WI38 (cell line): ENCODE measurements around the gene ACKR3.
A peak's percentile ranks its signal among the peaks of the same experiment; 100 is the strongest.

Experiments
- H3K4me3 ChIP-seq: 2 replicates; pipeline ENCODE4 v1.5.1; 2011; ENCODE audit warnings: low read depth, mild to moderate bottlenecking, control low read depth, low read length
- TF ChIP-seq, protein P1 (sequence below): IDR thresholded peaks from 2 replicates; pipeline ENCODE4 v1.5.1; 2012; ENCODE audit warnings: low read depth, mild to moderate bottlenecking, control low read depth, low read length

ACKR3 gene

DNA sequence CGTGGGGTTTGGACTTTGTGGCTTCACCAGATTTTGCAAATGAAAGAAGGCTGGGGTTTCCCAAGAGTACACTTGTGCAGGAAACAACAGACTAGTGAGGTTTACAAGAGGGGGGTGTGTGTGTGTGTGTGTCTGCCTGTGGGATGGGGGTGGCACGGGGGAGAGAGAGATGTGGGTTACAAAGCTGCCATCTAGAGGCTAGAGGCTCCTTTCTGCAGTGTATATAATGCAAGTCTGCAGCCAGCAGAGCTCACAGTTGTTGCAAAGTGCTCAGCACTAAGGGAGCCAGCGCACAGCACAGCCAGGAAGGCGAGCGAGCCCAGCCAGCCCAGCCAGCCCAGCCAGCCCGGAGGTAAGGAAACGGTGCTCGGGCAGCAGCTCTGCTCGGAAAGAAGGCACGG, at the start of gene ACKR3:
TSS of gene ACKR3 (plus strand) at position 253 of the 401 bp plus-strand sequence. CDS start 10,641 bp downstream, outside the sequence.
- TF ChIP-seq, protein P1, sequence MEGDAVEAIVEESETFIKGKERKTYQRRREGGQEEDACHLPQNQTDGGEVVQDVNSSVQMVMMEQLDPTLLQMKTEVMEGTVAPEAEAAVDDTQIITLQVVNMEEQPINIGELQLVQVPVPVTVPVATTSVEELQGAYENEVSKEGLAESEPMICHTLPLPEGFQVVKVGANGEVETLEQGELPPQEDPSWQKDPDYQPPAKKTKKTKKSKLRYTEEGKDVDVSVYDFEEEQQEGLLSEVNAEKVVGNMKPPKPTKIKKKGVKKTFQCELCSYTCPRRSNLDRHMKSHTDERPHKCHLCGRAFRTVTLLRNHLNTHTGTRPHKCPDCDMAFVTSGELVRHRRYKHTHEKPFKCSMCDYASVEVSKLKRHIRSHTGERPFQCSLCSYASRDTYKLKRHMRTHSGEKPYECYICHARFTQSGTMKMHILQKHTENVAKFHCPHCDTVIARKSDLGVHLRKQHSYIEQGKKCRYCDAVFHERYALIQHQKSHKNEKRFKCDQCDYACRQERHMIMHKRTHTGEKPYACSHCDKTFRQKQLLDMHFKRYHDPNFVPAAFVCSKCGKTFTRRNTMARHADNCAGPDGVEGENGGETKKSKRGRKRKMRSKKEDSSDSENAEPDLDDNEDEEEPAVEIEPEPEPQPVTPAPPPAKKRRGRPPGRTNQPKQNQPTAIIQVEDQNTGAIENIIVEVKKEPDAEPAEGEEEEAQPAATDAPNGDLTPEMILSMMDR = peak; percentile 17; the same call in 1 of the 2 replicates
- H3K4me3 ChIP-seq = no peak within 1 kb of the TSS

DNA sequence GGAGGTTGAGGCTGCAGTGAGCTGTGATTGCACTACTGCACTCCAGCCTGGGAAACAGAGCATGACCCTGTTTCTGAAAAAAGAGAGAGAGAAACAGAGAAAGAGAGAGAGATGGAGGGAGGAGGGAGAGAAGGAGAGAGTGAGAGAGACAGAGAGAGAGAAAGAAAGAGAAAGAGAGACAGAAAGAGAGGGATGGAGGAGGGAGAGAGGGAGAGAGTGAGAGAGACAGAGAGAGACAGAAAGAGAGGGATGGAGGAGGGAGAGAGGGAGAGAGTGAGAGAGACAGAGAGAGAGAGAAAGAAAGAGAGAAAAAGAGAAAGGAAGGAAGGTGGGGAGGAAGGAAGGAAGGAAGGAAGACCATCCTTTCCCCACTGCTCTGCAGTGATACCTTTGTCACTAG, 48.1 kb upstream of the ACKR3 start:
- TF ChIP-seq, protein P1 = no peak
- no peak overlapping the region for H3K4me3 ChIP-seq

DNA sequence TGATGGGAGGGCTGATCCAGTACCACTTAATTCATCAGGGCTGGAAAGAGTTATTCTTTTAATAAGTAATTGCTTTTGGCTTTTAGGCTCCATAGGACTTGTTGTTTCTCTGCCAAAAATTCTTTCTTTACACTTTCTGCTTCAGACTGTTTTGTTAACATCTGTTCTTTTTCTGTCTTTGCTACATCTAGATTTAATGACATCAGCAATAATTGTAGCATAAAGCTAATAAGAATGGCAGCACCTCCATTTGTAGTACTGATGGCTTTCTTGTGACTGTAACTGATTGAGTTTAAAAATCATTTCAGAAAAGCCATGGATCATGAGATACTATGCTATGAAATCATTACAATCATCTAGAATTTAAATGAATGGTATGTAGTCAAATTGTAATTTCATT, 46.4 kb upstream of the ACKR3 start:
- H3K4me3 ChIP-seq = no peak overlapping the region
- TF ChIP-seq, protein P1 = no peak

DNA sequence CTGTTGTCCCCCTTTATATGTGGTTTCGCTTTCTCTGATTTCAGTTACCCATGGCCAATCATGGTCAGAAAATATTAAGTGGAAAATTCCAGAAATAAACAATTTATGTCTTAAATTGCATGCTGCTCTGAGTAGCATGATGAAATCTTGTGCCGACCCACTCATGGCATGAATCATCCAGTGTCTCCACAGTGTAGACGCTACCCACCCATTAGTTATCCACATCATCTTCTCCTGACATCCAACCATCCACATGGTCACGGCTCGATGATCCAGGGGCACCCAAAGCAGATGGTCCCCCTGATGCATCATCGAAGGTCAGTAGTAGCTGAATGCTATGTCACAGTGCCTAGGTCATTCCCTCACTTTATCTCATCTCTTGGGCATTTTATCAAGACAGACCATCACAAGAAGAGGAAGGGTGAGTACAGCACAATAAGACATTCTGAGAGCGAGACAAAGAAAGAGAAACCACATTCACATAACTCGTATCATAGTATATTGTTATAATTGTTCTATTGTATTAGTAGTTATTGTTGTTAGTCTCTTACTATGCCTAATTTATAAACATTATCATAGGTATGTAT, 44.1 kb upstream of the ACKR3 start:
- TF ChIP-seq, protein P1 = no peak
- no peak overlapping the region for H3K4me3 ChIP-seq

DNA sequence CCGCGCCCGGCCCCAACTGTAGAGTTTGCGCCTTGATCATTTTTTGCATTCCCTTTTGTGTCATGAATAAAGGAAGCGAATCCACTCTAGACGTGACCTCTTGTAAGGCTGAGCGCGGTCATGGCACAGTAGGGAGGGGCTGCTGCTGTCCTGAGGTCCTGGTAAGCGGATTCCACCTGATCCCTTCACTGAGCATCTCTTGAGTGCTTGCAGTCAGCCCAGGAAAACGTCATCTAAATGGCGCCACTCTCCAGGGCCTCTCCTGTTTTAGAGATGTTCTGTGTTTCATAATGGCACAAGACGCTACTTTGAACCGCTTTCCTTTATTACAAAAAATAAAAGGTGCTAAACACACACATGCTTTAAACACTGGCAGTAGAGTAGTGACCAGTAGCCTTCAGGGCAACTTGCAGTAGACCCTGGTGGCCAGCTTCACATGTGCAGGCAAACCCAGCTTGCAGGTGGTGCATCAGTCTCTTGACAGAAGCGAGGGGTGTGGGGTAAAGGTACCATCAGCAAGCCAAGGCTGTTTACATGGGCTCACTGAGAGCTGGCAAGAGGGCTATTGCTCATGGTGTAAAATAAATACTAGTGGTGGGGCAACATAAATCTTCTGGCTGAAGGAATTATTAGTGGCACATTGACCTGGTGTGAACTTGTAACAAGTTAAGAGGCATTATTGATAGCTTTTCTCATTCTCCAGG, 43.0 kb upstream of the ACKR3 start:
- TF ChIP-seq, protein P1 = no peak
- H3K4me3 ChIP-seq = no peak overlapping the region

DNA sequence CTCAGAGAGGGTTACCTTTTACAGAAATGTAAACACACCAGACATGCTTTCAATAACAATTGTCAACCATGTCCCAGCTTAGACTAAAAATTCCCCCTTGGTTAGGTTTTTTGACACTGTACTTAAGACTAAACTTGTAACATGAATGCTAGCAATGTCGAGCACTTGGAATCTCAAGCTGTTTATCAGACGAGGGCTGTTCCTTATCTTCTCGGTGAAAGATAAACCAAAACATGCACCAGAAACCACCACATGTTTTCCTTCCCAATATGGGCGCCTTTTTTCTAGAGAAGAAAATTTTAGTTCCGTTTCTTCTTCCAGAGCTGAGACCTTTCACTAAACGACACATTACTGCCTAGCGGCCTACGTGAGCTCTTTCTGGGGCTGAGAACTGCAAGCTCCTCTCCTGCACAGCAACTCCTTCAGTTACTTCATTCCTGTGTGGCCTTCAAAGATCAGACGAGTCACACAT, 42.4 kb upstream of the ACKR3 start:
- TF ChIP-seq, protein P1 = no peak
- H3K4me3 ChIP-seq = no peak overlapping the region

DNA sequence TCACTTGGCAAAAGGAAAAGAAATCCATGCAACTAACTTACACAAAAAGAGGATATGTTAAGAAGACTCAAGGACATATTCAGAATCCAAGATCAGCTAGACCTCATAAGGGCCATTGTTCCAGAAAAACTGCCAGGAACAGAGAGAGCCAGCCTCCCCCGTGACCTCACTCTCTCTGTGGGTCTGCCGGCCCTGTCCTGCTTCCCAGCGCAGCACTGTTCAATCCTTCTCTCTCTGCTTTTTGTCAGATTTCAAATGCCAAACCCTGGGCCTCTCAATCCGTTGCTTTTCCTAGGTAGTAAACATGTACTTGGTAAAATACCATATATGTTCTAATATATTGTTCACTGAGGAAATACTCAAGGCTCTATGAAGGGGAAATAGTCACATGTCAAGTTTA, 40.0 kb upstream of the ACKR3 start:
- TF ChIP-seq, protein P1 = no peak
- no peak overlapping the region for H3K4me3 ChIP-seq
